Choroid plexus epithelial cell (primary cell): ENCODE results near the gene BLCAP.
"Not testable (repeated sequence)": the region's sequence is repeated elsewhere in the genome, so short reads cannot be mapped to it uniquely, and the experiment has no call there.

Experiments used
- DNase-seq: peaks from one replicate; pipeline ENCODE4 v3.0.0-alpha.2; 2010; ENCODE audit warnings: low read depth
- H3K4me3 ChIP-seq: 2 replicates; pipeline ENCODE4 v1.5.1; 2011; ENCODE audit warnings: low read depth, mild to moderate bottlenecking, control low read depth, low read length, moderate library complexity
- CTCF ChIP-seq: conservative IDR thresholded peaks from 2 replicates; pipeline ENCODE4 v1.5.1; 2011; ENCODE audit warnings: low read depth, mild to moderate bottlenecking, control low read depth, inconsistent platforms, low read length, moderate library complexity

Gene BLCAP

DNA sequence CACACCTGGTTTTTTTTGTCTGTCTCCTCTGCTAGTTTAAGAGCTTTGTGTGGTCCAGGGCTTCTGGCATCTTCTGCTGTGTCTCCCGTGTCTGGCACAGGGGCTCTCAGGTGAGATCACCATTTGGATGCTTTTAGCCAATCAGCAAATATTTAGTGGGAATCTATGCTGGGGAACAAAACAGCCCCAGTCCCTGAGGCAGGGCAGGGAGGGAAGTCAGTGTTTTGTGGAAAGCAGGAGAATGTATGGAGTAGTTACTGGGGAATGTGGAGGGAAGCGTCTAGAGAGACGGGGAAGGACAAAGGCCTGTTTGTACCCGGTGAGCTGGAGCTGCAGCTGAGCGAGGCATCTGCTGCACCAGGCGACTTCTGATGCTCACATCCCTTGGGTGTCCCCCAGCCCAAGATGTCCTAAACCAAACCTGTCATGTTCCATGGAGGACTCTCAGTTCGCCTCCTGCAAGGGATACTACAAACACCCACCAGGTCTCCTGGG lies 55.9 kb downstream of the BLCAP start:
- DNase-seq: no peak
- H3K4me3 ChIP-seq: no peak overlapping the region
- no peak for TF ChIP-seq CTCF

GRCh38 chr20:37470190-37470589 lies 57.5 kb downstream of the BLCAP start:
- not testable (repeated sequence) for DNase-seq, H3K4me3 ChIP-seq

GRCh38 chr20:37469531-37469930 lies 58.1 kb downstream of the BLCAP start:
- no peak for DNase-seq
- H3K4me3 ChIP-seq: no peak overlapping the region
- TF ChIP-seq CTCF: no peak

DNA sequence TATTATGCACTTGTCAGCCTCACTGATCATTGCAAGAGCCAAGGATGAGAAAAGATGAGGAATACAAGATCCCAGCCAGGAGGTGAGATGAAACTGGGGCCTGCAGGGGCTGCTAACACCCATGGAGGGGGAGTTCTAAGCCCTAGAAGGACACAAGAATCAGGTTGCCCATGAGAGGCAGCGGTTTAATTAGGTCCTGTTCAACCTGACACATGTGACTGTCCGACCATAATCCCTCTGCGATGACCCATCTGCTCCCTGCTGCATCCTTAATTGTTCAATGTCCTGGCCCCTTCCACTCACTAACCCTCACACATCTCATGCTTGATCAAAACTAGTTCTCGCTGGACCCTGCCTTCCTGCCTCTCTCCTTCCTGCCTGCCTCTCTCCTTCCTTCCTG lies 58.8 kb downstream of the BLCAP start:
- TF ChIP-seq CTCF: no peak
- no peak overlapping the region for H3K4me3 ChIP-seq
- no peak for DNase-seq
